MM.1S (cell line): Measurements from ENCODE around the gene ZBTB7C.

Experiments
- DNase-seq: peaks from one replicate; pipeline ENCODE4 v3.0.0-alpha.2; 2015
- H2AFZ ChIP-seq: fragments of 300-600 bp; sonication (generic); 2 replicates; pipeline ENCODE4 v1.6.0; 2016; ENCODE audit warnings: antibody characterized with exemption, low read length
- H3F3A ChIP-seq: fragments of 300-600 bp; sonication (generic); 2 replicates; pipeline ENCODE4 v1.6.1; 2016; ENCODE audit warnings: mild to moderate bottlenecking, antibody characterized with exemption, low read length, moderate library complexity, mixed read lengths; ENCODE audit not compliant: insufficient read depth
- H3K27ac ChIP-seq: fragments of 300-600 bp; sonication (generic); 2 replicates; pipeline ENCODE4 v1.5.1; 2016; ENCODE audit warnings: mild to moderate bottlenecking, low read length
- H3K27me3 ChIP-seq: fragments of 300-600 bp; sonication (generic); replicated peaks from 2 replicates; pipeline ENCODE4 v1.6.0; 2016; ENCODE audit warnings: low read length; ENCODE audit not compliant: insufficient read depth
- H3K36me3 ChIP-seq: fragments of 300-600 bp; sonication (generic); replicated peaks from 2 replicates; pipeline ENCODE4 v1.6.1; 2016; ENCODE audit warnings: mild to moderate bottlenecking, low read length, mixed read lengths; ENCODE audit not compliant: insufficient read depth
- H3K4me1 ChIP-seq: fragments of 300-600 bp; sonication (generic); 2 replicates; pipeline ENCODE4 v1.6.1; 2016; ENCODE audit warnings: low read length, mixed read lengths
- H3K4me2 ChIP-seq: fragments of 300-600 bp; sonication (generic); 2 replicates; pipeline ENCODE4 v1.6.0; 2016; ENCODE audit warnings: low read depth, low read length
- H3K4me3 ChIP-seq: fragments of 300-600 bp; sonication (generic); 2 replicates; pipeline ENCODE4 v1.5.1; 2016; ENCODE audit warnings: low read length, mixed read lengths
- H3K79me2 ChIP-seq: fragments of 300-600 bp; sonication (generic); 2 replicates; pipeline ENCODE4 v1.6.1; 2016; ENCODE audit warnings: mixed run types, low read length, mixed read lengths
- H3K9ac ChIP-seq: fragments of 300-600 bp; sonication (generic); 2 replicates; pipeline ENCODE4 v1.6.1; 2016; ENCODE audit warnings: low read length, mixed read lengths
- H3K9me2 ChIP-seq: fragments of 300-600 bp; sonication (generic); replicated peaks from 2 replicates; pipeline ENCODE4 v1.6.1; 2016; ENCODE audit warnings: mild to moderate bottlenecking, low read length, mixed read lengths; ENCODE audit not compliant: insufficient read depth
- H3K9me3 ChIP-seq: fragments of 300-600 bp; sonication (generic); replicated peaks from 2 replicates; pipeline ENCODE4 v1.6.1; 2016; ENCODE audit warnings: mild to moderate bottlenecking, low read length, mixed read lengths; ENCODE audit not compliant: insufficient read depth
- H4K20me1 ChIP-seq: fragments of 300-600 bp; sonication (generic); 2 replicates; pipeline ENCODE4 v1.6.1; 2016; ENCODE audit warnings: mild to moderate bottlenecking, low read length, moderate library complexity, mixed read lengths; ENCODE audit not compliant: insufficient read depth
- EZH2 ChIP-seq: fragments of 300-600 bp; sonication (generic); optimal IDR thresholded peaks from 2 replicates; pipeline ENCODE3; 2017; ENCODE audit warnings: low read depth, mild to moderate bottlenecking, antibody characterized with exemption, low read length, mixed read lengths
- EZH2phosphoT487 ChIP-seq: fragments of 300-600 bp; sonication (generic); IDR thresholded peaks from 2 replicates; pipeline ENCODE4 v1.6.1; 2018; ENCODE audit warnings: antibody characterized with exemption, low read length
- TF ChIP-seq, protein P1 (sequence below): fragments of 300-600 bp; sonication (generic); IDR thresholded peaks from 2 replicates; pipeline ENCODE4 v1.5.1; 2016; ENCODE audit warnings: antibody characterized with exemption, low read length, mixed read lengths

The ZBTB7C gene

DNA sequence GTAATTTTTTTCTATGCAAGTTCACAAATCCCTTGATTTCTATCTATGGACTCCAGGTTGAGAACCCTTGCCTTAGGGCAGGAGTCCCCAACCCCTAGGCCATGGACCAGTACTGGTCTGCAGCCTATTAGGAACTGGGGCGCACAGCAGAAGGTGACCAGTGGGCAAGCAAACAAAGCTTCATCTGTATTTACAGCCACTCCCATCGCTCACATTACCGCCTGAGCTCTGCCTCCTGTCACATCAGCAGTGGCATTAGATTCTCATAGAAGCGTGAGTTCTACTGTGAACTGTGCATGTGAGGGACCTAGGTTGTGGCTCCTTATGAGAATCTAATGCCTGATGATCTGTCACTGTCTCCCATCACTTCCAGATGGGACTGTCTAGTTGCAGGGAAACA is 408.5 kb downstream of the ZBTB7C start:
- Histone ChIP-seq H3K4me1 (no peaks in the 10 kb centered on the region), H3K9ac (no peak overlapping the region), H3K4me2 (no peak overlapping the region), H3K36me3 (no peaks in the 10 kb centered on the region), H3K9me3 (no peaks in the 10 kb centered on the region), H3K27me3 (no peaks in the 10 kb centered on the region), H3F3A (no peaks in the 10 kb centered on the region), H3K79me2 (no peaks in the 10 kb centered on the region), H3K4me3 (no peak overlapping the region), H4K20me1 (no peaks in the 10 kb centered on the region), H3K27ac (no peak overlapping the region), H2AFZ (no peak overlapping the region), H3K9me2 (no peaks in the 10 kb centered on the region)
- no peak for DNase-seq
- TF ChIP-seq EZH2, result no peak
- TF ChIP-seq, protein P1, sequence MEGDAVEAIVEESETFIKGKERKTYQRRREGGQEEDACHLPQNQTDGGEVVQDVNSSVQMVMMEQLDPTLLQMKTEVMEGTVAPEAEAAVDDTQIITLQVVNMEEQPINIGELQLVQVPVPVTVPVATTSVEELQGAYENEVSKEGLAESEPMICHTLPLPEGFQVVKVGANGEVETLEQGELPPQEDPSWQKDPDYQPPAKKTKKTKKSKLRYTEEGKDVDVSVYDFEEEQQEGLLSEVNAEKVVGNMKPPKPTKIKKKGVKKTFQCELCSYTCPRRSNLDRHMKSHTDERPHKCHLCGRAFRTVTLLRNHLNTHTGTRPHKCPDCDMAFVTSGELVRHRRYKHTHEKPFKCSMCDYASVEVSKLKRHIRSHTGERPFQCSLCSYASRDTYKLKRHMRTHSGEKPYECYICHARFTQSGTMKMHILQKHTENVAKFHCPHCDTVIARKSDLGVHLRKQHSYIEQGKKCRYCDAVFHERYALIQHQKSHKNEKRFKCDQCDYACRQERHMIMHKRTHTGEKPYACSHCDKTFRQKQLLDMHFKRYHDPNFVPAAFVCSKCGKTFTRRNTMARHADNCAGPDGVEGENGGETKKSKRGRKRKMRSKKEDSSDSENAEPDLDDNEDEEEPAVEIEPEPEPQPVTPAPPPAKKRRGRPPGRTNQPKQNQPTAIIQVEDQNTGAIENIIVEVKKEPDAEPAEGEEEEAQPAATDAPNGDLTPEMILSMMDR, result no peak
- TF ChIP-seq EZH2phosphoT487, result no peak

DNA sequence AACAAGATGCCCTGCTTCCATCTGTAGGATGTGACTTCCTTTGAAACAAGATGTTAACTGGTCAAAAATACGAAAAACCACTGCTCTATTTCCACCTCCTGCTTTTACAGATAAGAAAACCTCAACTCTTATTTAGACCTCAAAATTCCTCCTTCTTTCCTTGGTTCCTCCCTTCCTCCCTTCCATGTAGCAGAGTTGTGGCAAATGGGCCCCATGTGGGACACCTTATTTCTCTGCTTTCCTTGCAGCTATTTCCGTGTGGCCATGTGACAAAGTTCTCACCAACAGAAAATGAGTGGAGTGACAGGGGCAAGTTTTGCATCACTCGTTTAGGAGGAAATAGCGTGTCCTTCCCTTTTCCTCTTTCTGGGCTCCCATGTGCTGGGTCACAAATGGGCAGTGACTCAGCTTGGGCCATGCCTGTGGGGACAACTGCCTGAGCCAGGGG is 409.4 kb downstream of the ZBTB7C start:
- H3K9ac ChIP-seq, result no peak overlapping the region
- DNase-seq, result no peak
- TF ChIP-seq, protein P1, result no peak
- TF ChIP-seq EZH2 (no peak), EZH2phosphoT487 (no peak)
- H2AFZ ChIP-seq, result no peak overlapping the region
- H3K27ac ChIP-seq, result no peak overlapping the region
- no peaks in the 10 kb centered on the region for H3K9me3 ChIP-seq
- H3K4me3 ChIP-seq, result no peak overlapping the region
- H3K4me2 ChIP-seq, result no peak overlapping the region
- H3K36me3 ChIP-seq, result no peaks in the 10 kb centered on the region
- H3F3A ChIP-seq, result no peaks in the 10 kb centered on the region
- no peaks in the 10 kb centered on the region for H4K20me1 ChIP-seq
- no peaks in the 10 kb centered on the region for H3K9me2 ChIP-seq
- no peaks in the 10 kb centered on the region for H3K4me1 ChIP-seq
- no peaks in the 10 kb centered on the region for H3K27me3 ChIP-seq
- H3K79me2 ChIP-seq, result no peaks in the 10 kb centered on the region

DNA sequence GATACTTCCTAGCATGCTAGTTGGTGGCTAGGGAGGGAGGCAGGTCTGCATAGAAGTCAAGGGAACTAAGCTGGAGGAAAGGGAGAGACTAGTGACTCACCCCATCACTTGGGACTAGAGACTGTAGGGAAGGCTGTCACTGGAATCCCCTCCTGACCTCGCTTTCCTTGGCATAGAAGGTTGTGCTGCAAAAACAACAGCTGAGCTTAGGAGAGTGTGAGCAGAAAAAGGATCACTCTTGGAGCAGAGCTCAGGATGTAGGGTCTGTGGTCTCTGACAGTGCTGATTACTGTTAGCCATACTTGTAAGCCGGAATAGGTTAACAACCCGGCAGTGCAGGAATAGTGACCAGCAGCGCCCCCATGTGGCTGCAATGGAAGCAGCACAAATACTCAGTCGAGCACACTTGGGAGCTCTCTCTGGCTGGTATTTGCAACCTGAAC is 411.8 kb downstream of the ZBTB7C start:
- Histone ChIP-seq H2AFZ (no peak overlapping the region), H3K27me3 (no peaks in the 10 kb centered on the region), H4K20me1 (no peaks in the 10 kb centered on the region), H3K9me3 (no peaks in the 10 kb centered on the region), H3K79me2 (no peaks in the 10 kb centered on the region), H3K27ac (no peak overlapping the region), H3K9me2 (no peaks in the 10 kb centered on the region), H3K36me3 (no peaks in the 10 kb centered on the region), H3K9ac (no peak overlapping the region), H3K4me2 (no peak overlapping the region), H3F3A (no peaks in the 10 kb centered on the region), H3K4me3 (no peak overlapping the region), H3K4me1 (no peaks in the 10 kb centered on the region)
- TF ChIP-seq EZH2 (no peak), EZH2phosphoT487 (no peak)
- TF ChIP-seq, protein P1, result peak; percentile 44
- DNase-seq, result no peak
